ENCODE data around the gene CLDN2.

The CLDN2 gene

DNA sequence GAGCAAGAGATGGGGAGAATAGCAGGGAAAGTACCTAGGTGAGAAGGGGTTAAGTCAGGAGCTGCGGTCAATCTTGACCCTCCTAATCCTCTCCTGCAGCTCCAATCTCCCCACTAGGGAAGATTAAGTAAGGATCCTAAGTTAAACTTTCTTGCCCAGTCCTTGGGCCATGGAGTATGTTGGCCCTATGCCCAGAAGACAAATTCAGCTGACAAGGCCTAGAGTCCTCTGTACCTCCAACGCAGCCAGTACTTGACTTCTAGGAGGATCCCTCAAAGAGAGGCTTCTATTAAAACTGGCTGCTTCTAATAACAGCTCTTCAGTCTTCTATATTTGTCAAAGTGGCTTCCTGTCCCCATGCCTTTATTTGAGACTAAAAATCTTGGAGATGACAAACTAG is 1.4 kb downstream of the CLDN2 start:
- H3K4me3 ChIP-seq (IDR thresholded peaks at IDR 0.05; ENCODE audit: insufficient read depth, low read depth, low read length): no peak overlapping the region
- TF ChIP-seq, protein P1, sequence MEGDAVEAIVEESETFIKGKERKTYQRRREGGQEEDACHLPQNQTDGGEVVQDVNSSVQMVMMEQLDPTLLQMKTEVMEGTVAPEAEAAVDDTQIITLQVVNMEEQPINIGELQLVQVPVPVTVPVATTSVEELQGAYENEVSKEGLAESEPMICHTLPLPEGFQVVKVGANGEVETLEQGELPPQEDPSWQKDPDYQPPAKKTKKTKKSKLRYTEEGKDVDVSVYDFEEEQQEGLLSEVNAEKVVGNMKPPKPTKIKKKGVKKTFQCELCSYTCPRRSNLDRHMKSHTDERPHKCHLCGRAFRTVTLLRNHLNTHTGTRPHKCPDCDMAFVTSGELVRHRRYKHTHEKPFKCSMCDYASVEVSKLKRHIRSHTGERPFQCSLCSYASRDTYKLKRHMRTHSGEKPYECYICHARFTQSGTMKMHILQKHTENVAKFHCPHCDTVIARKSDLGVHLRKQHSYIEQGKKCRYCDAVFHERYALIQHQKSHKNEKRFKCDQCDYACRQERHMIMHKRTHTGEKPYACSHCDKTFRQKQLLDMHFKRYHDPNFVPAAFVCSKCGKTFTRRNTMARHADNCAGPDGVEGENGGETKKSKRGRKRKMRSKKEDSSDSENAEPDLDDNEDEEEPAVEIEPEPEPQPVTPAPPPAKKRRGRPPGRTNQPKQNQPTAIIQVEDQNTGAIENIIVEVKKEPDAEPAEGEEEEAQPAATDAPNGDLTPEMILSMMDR (conservative IDR thresholded peaks at IDR 0.05; ENCODE audit: low read depth, low read length): no peak
- H3K4me1 ChIP-seq (ENCODE audit: low read depth, poor library complexity, severe bottlenecking): no peaks in the 10 kb centered on the region
- H3K79me2 ChIP-seq (ENCODE audit: insufficient read depth, low read depth): no peaks in the 10 kb centered on the region
- no peaks in the 10 kb centered on the region for H3K36me3 ChIP-seq (ENCODE audit: insufficient read depth)
- H3K27ac ChIP-seq: no peak overlapping the region
- no peak overlapping the region for H3K9ac ChIP-seq
- no peak overlapping the region for H3K4me2 ChIP-seq
- no peaks in the 10 kb centered on the region for H4K20me1 ChIP-seq (ENCODE audit: insufficient read depth)
- H3K27me3 ChIP-seq (ENCODE audit: insufficient read depth, low read depth): no peaks in the 10 kb centered on the region
- H2AFZ ChIP-seq (ENCODE audit: low read depth): no peak overlapping the region

DNA sequence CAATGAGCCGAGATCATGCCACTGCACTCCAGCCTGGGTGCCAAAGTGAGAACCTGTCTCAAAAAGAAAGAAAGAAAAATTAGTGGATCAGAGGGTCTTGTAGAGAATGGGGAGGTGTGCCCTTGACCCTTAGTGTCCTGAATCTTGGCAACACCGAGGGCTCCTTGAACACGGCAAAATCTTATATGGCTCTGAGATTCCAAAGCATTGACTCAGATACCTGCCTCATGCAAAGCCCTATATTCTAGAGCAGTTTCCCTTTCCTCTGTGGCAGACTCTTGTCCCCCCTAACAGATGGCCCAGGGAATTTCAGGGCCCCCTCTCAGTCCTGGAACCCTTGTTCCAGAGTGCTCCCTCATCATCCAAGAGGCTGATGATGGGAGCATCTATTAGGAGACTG is 6.8 kb downstream of the CLDN2 start:
- Histone ChIP-seq H3K4me1 (ENCODE audit: low read depth, poor library complexity, severe bottlenecking) (no peaks in the 10 kb centered on the region), H3K27me3 (ENCODE audit: insufficient read depth, low read depth) (no peaks in the 10 kb centered on the region), H4K20me1 (ENCODE audit: insufficient read depth) (no peaks in the 10 kb centered on the region), H3K36me3 (ENCODE audit: insufficient read depth) (no peaks in the 10 kb centered on the region), H2AFZ (ENCODE audit: low read depth) (no peak overlapping the region), H3K9ac (no peak overlapping the region), H3K27ac (no peak overlapping the region), H3K4me3 (IDR thresholded peaks at IDR 0.05; ENCODE audit: insufficient read depth, low read depth, low read length) (no peak overlapping the region), H3K4me2 (no peak overlapping the region), H3K79me2 (ENCODE audit: insufficient read depth, low read depth) (no peaks in the 10 kb centered on the region)
- TF ChIP-seq, protein P1 (conservative IDR thresholded peaks at IDR 0.05; ENCODE audit: low read depth, low read length): no peak

DNA sequence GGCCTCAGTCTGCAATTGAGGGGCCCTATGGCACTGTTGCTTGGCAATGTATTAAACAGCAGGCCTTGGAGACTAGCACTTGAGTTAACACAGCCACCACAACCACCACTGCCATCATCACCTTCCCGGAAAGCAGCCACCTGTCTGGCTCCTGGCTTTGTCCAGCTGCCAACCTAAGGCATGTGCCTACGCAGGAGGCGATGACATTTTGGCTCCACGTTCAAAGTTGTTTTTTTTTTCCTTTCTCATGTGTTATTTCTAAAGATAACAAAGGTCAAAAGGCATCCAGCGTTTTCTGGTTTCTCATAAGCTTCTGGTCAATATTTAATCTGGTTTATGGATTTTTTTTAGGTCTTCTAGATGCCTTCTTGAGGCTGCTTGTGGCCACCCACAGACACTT is 7.5 kb downstream of the CLDN2 start:
- Histone ChIP-seq H3K4me1 (ENCODE audit: low read depth, poor library complexity, severe bottlenecking) (no peaks in the 10 kb centered on the region), H3K9ac (no peak overlapping the region), H3K79me2 (ENCODE audit: insufficient read depth, low read depth) (no peaks in the 10 kb centered on the region), H2AFZ (ENCODE audit: low read depth) (no peak overlapping the region), H3K27ac (no peak overlapping the region), H3K27me3 (ENCODE audit: insufficient read depth, low read depth) (no peaks in the 10 kb centered on the region), H3K36me3 (ENCODE audit: insufficient read depth) (no peaks in the 10 kb centered on the region), H4K20me1 (ENCODE audit: insufficient read depth) (no peaks in the 10 kb centered on the region), H3K4me2 (no peak overlapping the region), H3K4me3 (IDR thresholded peaks at IDR 0.05; ENCODE audit: insufficient read depth, low read depth, low read length) (no peak overlapping the region)
- TF ChIP-seq, protein P1 (conservative IDR thresholded peaks at IDR 0.05; ENCODE audit: low read depth, low read length): no peak

GRCh38 chrX:106928227-106928626 is 8.0 kb downstream of the CLDN2 start:
- H3K9ac ChIP-seq: no peak overlapping the region
- H3K79me2 ChIP-seq (ENCODE audit: insufficient read depth, low read depth): no peaks in the 10 kb centered on the region
- no peak overlapping the region for H2AFZ ChIP-seq (ENCODE audit: low read depth)
- H3K4me1 ChIP-seq (ENCODE audit: low read depth, poor library complexity, severe bottlenecking): no peaks in the 10 kb centered on the region
- H3K27ac ChIP-seq: no peak overlapping the region
- H3K27me3 ChIP-seq (ENCODE audit: insufficient read depth, low read depth): no peaks in the 10 kb centered on the region
- no peaks in the 10 kb centered on the region for H4K20me1 ChIP-seq (ENCODE audit: insufficient read depth)
- H3K4me3 ChIP-seq (IDR thresholded peaks at IDR 0.05; ENCODE audit: insufficient read depth, low read depth, low read length): no peak overlapping the region
- H3K4me2 ChIP-seq: no peak overlapping the region
- TF ChIP-seq, protein P1 (conservative IDR thresholded peaks at IDR 0.05; ENCODE audit: low read depth, low read length): no peak
- H3K36me3 ChIP-seq (ENCODE audit: insufficient read depth): no peaks in the 10 kb centered on the region

All from KMS-11 (cell line).